B cell (primary cell): ENCODE results near the gene PSAP. TPM values are rescaled to one million over a fixed set of nuclear protein-coding genes. Genes with fewer than 3 reads are reported as not detected.
"Not testable (repeated sequence)": the region's sequence is repeated elsewhere in the genome, so short reads cannot be mapped to it uniquely, and the experiment has no call there.

Experiments
- ATAC-seq: fragments of 200-7000 bp; cut with Tn5 transposase; one replicate; pipeline ENCODE4 v1.10.0; 2021; ENCODE audit warnings: low read depth, mild to moderate bottlenecking, moderate number of reproducible peaks, moderate library complexity
- CTCF ChIA-PET: fragments of 350-600 bp; sonication (Branson Sonifier 250); formaldehyde crosslinking; loops from one replicate; lab custom pipeline; 2021; ENCODE audit warnings: antibody characterized with exemption, inconsistent platforms; lab: Charles Lee
- POLR2A ChIA-PET: fragments of 350-600 bp; sonication (Branson Sonifier 250); formaldehyde crosslinking; loops from one replicate; lab custom pipeline; 2021; ENCODE audit warnings: antibody characterized with exemption; lab: Charles Lee
- DNase-seq: peaks from one replicate; pipeline ENCODE4 v3.0.0; 2013
- H2AFZ ChIP-seq: 2 replicates; pipeline ENCODE4 v1.6.1; 2012; ENCODE audit warnings: mild to moderate bottlenecking, low read depth, low read length; ENCODE audit not compliant: insufficient read depth, poor library complexity, severe bottlenecking
- H3K27ac ChIP-seq, 2 donors: 1 replicate in 1 of 2; 2 replicates in 1 of 2; pipeline ENCODE4 v1.5.1; 2012 to 2013; ENCODE audit warnings: low read length in 2 of 2, mild to moderate bottlenecking in 2 of 2, moderate library complexity in 1 of 2
- H3K27me3 ChIP-seq, 4 experiments: fragments of 200-600 bp in 1 of 4; sonication (generic) in 1 of 4; replicated peaks in 1 of 4; 1 replicate in 2 of 4; 2 replicates in 2 of 4; pipeline versions ENCODE4 v1.6.1 to v1.7.0; 2013 to 2016; ENCODE audit warnings: low read length in 3 of 4, mild to moderate bottlenecking in 2 of 4, mixed read lengths in 1 of 4, moderate library complexity in 1 of 4; ENCODE audit not compliant: insufficient read depth in 4 of 4, control insufficient read depth in 3 of 4; ENCODE audit errors: control extremely low read depth in 1 of 4
- H3K36me3 ChIP-seq, 2 experiments: replicated peaks in 1 of 2; 1 replicate in 1 of 2; 2 replicates in 1 of 2; pipeline versions ENCODE4 v1.6.1 to v1.7.1; 2013; ENCODE audit warnings: low read length in 1 of 2; ENCODE audit not compliant: insufficient read depth in 2 of 2, control insufficient read depth in 1 of 2; ENCODE audit errors: control extremely low read depth in 1 of 2, extremely low read depth in 1 of 2
- H3K4me1 ChIP-seq, 2 donors: fragments of 200-600 bp in 1 of 2; sonication (generic) in 1 of 2; 1 replicate in 1 of 2; 2 replicates in 1 of 2; pipeline versions ENCODE4 v1.5.1 to v1.6.1; 2013 to 2017; ENCODE audit warnings: low read length in 2 of 2; ENCODE audit not compliant: control insufficient read depth in 2 of 2, insufficient read depth in 2 of 2
- H3K4me2 ChIP-seq: replicated peaks from 2 replicates; pipeline ENCODE3; 2012; ENCODE audit warnings: mild to moderate bottlenecking, low read depth, low read length; ENCODE audit not compliant: poor library complexity, severe bottlenecking
- H3K4me3 ChIP-seq, 5 experiments: fragments of 200-600 bp in 1 of 5; sonication (generic) in 1 of 5; 1 replicate in 3 of 5; 2 replicates in 2 of 5; pipeline versions ENCODE4 v1.5.1 to v1.7.0; 2011 to 2016; ENCODE audit warnings: low read length in 4 of 5, mild to moderate bottlenecking in 4 of 5, low read depth in 2 of 5, control low read depth in 1 of 5, moderate library complexity in 1 of 5; ENCODE audit not compliant: insufficient read depth in 1 of 5; ENCODE audit errors: control extremely low read depth in 1 of 5, extremely low read depth in 1 of 5
- H3K79me2 ChIP-seq: fragments of 200-600 bp; sonication (generic); one replicate; pipeline ENCODE4 v1.6.0; 2016; ENCODE audit warnings: low read length; ENCODE audit not compliant: control insufficient read depth, insufficient read depth
- H3K9ac ChIP-seq: fragments of 200-600 bp; sonication (generic); 2 replicates; pipeline ENCODE4 v1.6.1; 2017; ENCODE audit warnings: mild to moderate bottlenecking, low read length, moderate library complexity
- H3K9me3 ChIP-seq, 3 donors: one replicate each; pipeline versions ENCODE4 v1.6.1 to v1.7.1; 2013; ENCODE audit warnings: low read length in 2 of 3; ENCODE audit not compliant: control insufficient read depth in 2 of 3, insufficient read depth in 1 of 3; ENCODE audit errors: control extremely low read depth in 1 of 3
- H4K20me1 ChIP-seq: 2 replicates; pipeline ENCODE4 v1.6.0; 2012; ENCODE audit warnings: mild to moderate bottlenecking, low read length; ENCODE audit not compliant: insufficient read depth, control insufficient read depth, poor library complexity, severe bottlenecking
- H3K27ac Mint-ChIP-seq: one replicate; pipeline ENCODE4 v1.8.0; 2021; ENCODE audit warnings: mixed read lengths
- H3K27me3 Mint-ChIP-seq: one replicate; pipeline ENCODE4 v1.8.0; 2021; ENCODE audit warnings: mixed read lengths
- H3K4me1 Mint-ChIP-seq: one replicate; pipeline ENCODE4 v1.8.0; 2021; ENCODE audit warnings: mixed read lengths
- H3K4me3 Mint-ChIP-seq: one replicate; pipeline ENCODE4 v1.8.0; 2021; ENCODE audit warnings: mixed read lengths
- H3K9me3 Mint-ChIP-seq: one replicate; pipeline ENCODE4 v1.8.0; 2022; ENCODE audit warnings: mixed read lengths; ENCODE audit not compliant: insufficient read depth
- EZH2 ChIP-seq: IDR thresholded peaks from 2 replicates; pipeline ENCODE4 v1.6.1; 2012; ENCODE audit warnings: borderline replicate concordance, low read depth, mild to moderate bottlenecking, moderate library complexity, low read length; ENCODE audit not compliant: insufficient read depth, poor library complexity, severe bottlenecking
- WGBS: methylation state at CpG from one replicate; pipeline ENCODE4 v1.1.5; 2013; ENCODE audit warnings: missing lambda C conversion rate; ENCODE audit not compliant: insufficient coverage; 5-methylcytosine and 5-hydroxymethylcytosine counted together
- intact Hi-C: fragments of 100-400 bp; cut with micrococcal nuclease; formaldehyde crosslinking; loops from one replicate; pipeline ENCODE4 v1.10.0; 2022
- polyA plus RNA-seq: library from polyadenylated mRNA; depleted of rRNA; stranded (reverse); fragments of >200 nt; gene quantifications from 2 replicates; pipeline ENCODE4 v1.2.3, GENCODE V29; 2012
- total RNA-seq, 2 donors: library from RNA; stranded (reverse); fragments of 120-200 nt in 1 of 2; gene quantifications; 1 replicate in 1 of 2; 2 replicates in 1 of 2; pipeline versions ENCODE4 v1.2.3 to v1.2.4, GENCODE V29; 2013 to 2022
- TF ChIP-seq, protein P1 (sequence below): fragments of 200-600 bp; IDR thresholded peaks from one replicate; pipeline ENCODE4 v1.8.0; 2022; ENCODE audit warnings: antibody characterized with exemption, mild to moderate bottlenecking

PSAP gene
- total and polyA plus RNA-seq, 2 donors (not counting 1 experiment from before 2014, with no cell fraction given), result 206 to 509 TPM

DNA sequence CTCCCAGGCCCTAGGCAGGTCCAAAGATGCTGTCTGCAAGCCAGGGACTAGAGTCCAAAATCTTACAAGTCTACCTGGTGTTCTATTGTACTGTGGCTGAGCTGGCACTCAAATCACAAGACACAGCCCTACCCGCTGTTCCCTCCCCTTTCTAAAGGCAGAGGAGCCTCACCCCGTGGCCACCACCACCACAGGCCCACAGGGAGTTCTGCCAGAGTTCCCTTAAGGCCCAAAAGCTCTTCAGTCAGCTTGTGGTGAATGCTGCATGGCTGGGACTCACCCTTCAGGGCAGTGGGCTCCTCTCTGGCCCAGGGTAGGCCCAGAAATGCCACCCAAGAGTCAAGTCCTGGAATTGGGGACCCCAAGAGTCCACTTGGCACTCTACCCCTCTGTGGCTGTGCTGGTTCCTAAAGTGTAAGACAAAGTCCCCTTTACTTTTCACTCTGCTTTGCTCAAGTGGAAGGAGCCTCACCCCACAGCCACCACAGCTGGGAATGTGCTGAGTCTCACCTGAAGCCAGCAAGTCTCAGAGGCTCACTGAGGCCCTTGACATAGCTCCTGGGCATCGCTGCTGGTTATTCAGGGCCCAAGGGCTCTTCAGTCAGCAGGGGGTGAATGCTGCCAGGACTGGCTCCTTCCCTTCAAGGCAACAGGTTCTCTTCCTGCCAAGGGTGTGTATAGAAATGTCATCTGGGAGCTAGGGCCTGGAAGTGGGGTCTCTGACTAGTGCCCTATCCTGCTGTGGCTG lies 48.8 kb upstream of the PSAP start:
- Mint-ChIP-seq H3K9me3 (no peaks in the 10 kb centered on the region), H3K27ac (no peak overlapping the region), H3K4me1 (peaks cover 7% of the 10 kb centered on the region), H3K27me3 (no peaks in the 10 kb centered on the region), H3K4me3 (no peak overlapping the region)
- Histone ChIP-seq H3K27me3 (no peaks in the 10 kb centered on the region), H3K9me3 (peaks cover 0 to 4% (median 0%) of the 10 kb centered on the region in 3 donors), H4K20me1 (no peaks in the 10 kb centered on the region), H3K4me2 (no peak overlapping the region), H3K4me3 (no peak overlapping the region), H3K9ac (no peak overlapping the region), H2AFZ (no peak overlapping the region), H3K36me3 (no peaks in the 10 kb centered on the region), H3K27ac (no peak overlapping the region), H3K79me2 (no peaks in the 10 kb centered on the region), H3K4me1 (peaks cover 0 to 10% of the 10 kb centered on the region in 2 donors)
- 53% methylated on average over 3 of the region's 3 CpGs for WGBS
- TF ChIP-seq, protein P1, sequence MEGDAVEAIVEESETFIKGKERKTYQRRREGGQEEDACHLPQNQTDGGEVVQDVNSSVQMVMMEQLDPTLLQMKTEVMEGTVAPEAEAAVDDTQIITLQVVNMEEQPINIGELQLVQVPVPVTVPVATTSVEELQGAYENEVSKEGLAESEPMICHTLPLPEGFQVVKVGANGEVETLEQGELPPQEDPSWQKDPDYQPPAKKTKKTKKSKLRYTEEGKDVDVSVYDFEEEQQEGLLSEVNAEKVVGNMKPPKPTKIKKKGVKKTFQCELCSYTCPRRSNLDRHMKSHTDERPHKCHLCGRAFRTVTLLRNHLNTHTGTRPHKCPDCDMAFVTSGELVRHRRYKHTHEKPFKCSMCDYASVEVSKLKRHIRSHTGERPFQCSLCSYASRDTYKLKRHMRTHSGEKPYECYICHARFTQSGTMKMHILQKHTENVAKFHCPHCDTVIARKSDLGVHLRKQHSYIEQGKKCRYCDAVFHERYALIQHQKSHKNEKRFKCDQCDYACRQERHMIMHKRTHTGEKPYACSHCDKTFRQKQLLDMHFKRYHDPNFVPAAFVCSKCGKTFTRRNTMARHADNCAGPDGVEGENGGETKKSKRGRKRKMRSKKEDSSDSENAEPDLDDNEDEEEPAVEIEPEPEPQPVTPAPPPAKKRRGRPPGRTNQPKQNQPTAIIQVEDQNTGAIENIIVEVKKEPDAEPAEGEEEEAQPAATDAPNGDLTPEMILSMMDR, result no peak
- TF ChIP-seq EZH2, result no peak
- intact Hi-C loops, result loop anchor here (5.0 to 10.0 kb wide), 2 partner anchors 208 to 325 kb away; no protein-coding TSS in a partner anchor
- CTCF ChIA-PET, result interaction anchor here (0.8 to 11.5 kb wide), 7 partner anchors 10 to 577 kb away, joined by 3 to 236 read pairs (median 3); no protein-coding TSS in a partner anchor
- DNase-seq (peak; percentile 36), ATAC-seq (peak; percentile 26)
- POLR2A ChIA-PET, result no interaction called here

DNA sequence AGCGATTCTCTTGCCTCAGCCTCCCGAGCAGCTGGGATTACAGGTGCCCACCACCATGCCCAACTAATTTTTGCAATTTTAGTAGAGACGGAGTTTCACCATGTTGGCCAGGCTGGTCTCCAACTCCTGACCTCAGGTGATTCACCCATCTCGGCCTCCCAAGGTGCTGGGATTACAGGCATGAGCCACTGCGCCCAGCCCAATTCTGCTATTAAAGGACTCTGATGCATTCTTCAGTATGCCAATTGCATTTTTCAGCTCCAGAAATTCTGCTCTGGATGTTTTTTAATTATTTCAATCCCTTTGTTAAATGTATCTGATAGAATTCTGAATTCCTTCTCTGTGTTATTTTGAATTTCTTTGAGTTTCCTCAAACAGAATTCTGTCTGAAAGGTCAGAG lies 47.3 kb upstream of the PSAP start:
- intact Hi-C loops, result loop anchor here (5.0 to 10.0 kb wide), 2 partner anchors 206 to 326 kb away; no protein-coding TSS in a partner anchor
- H3K27me3 ChIP-seq, H3K4me1 ChIP-seq, POLR2A ChIA-PET, H3K4me3 Mint-ChIP-seq, H3K27ac ChIP-seq, H4K20me1 ChIP-seq, H3K4me1 Mint-ChIP-seq, H3K4me3 ChIP-seq, H3K9me3 Mint-ChIP-seq, H2AFZ ChIP-seq, DNase-seq, H3K9me3 ChIP-seq, H3K4me2 ChIP-seq, H3K27me3 Mint-ChIP-seq, H3K36me3 ChIP-seq, H3K9ac ChIP-seq, H3K79me2 ChIP-seq, H3K27ac Mint-ChIP-seq, ATAC-seq: not testable (repeated sequence)
- CTCF ChIA-PET, result interaction anchor here (0.6 to 11.5 kb wide), 14 partner anchors 9 to 1214 kb away, joined by 3 to 236 read pairs (median 4); partner anchors contain the start of gene VSIR
- 88% methylated on average over 5 of the region's 5 CpGs for WGBS
